Stimulated activated CD4-positive, alpha-beta T cell treated with anti-CD3 and anti-CD28 coated beads, TNF-alpha, amount 100 ng/mL, for 48 hours (primary cell): ENCODE data around the gene PRC1.
A peak's percentile ranks its signal among the peaks of the same experiment; 100 is the strongest.
"Not testable (repeated sequence)": the region's sequence is repeated elsewhere in the genome, so short reads cannot be mapped to it uniquely, and the experiment has no call there.

Source experiments
- DNase-seq, 3 donors: peaks; one replicate each; pipeline ENCODE4 v3.0.0-alpha.2; 2020; ENCODE audit warnings: low read depth in 3 of 3

PRC1 gene, protein sequence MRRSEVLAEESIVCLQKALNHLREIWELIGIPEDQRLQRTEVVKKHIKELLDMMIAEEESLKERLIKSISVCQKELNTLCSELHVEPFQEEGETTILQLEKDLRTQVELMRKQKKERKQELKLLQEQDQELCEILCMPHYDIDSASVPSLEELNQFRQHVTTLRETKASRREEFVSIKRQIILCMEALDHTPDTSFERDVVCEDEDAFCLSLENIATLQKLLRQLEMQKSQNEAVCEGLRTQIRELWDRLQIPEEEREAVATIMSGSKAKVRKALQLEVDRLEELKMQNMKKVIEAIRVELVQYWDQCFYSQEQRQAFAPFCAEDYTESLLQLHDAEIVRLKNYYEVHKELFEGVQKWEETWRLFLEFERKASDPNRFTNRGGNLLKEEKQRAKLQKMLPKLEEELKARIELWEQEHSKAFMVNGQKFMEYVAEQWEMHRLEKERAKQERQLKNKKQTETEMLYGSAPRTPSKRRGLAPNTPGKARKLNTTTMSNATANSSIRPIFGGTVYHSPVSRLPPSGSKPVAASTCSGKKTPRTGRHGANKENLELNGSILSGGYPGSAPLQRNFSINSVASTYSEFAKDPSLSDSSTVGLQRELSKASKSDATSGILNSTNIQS

DNA sequence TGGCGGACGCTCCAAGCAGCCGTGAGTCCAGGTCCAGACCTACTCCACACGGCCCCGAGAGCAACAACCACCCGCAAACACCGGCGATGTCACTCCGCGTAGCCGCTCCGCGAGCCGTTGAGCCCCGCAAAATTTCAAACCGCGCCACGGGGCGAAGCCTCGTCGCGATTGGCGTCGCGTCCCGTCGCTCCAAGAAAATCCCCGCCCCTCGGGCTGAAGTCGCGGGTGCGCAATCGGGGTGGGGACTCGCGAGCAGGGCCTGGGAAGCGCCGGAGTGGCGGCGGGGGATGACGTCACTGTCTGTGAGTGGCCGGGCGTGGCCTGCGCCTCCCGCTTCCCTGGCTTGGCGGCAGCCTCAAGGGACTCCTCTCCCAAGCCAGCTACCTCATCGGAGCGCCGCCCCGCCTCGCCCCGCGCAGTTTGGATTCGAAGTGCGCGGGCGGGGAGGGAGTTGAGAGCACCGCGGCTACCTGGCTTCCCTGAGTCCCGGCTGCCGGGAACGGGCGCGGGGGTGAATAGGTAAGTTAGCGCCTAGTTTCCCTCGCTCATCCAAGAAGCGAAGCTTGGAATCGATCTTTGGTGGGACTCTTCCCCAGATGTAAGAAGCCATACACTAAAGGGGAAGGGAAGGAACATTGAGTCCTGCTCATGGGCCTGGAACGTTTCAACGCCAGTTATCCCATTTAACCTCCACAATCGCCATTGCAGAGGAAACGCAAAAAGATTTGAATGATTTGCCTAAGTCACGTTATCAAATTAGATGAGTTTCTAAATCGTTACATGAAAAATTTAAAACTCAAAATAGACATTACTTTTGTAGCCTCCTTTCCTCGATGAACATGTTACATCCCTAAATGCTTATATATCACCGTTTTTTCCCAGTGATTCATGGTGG is at the start of gene PRC1:
PRC1 (minus strand) TSS at position 119 of the 895 bp plus-strand sequence; CDS start at position 1, 118 bp downstream.
- peak; percentile 97 to 98 (median 97) for DNase-seq

DNA sequence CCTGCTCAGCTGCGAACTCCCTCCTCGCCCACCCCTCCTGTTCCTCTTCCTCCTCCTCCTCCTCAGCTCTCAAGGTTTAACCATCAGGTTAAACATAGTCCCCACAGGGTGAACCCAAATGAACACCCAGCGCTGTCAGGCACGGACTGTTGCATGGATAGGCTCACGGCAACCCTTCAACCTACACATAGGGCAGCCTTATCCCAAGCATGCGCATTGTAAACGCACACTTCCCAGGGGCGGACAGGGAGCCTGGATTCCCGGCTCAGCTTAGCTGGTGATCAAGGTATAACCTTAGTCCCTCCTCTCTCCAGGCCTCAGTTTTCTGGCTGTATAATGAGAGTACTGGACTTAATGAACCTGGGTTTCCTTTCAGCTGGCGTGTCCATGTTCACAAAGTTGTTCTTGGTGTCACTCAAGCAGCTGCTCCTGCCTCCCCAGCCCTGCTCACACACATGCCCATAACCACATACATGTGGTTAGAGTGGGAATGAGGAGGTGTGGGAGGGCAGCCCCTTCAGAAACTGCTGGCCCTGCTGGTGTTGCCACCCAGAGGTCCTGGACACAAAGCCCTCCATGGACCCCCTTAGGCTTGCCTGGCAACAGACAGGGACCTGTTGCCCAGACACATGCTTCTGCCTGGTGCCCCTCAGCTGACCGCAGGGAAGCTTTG is 49.0 kb upstream of the PRC1 start:
- DNase-seq = no peak

DNA sequence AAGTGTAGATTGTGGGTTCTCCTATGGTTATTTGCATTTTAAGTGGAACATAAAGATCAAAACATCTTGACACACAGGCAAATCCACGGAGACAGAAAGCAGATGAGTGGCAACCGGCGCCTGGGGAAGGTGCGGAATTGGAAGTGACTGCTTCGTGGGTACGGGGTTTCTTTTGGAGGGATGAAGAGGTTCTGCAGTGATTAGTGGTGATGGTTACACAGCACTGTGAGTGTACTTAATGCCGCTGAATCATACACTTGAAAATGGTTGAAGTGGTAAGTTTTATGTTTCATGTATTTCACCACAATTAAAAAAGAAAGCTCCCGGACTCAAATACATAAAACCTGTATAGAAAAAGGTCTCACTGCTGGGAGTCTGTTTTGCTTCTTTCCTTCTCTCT is 46.5 kb upstream of the PRC1 start:
- DNase-seq = no peak

DNA sequence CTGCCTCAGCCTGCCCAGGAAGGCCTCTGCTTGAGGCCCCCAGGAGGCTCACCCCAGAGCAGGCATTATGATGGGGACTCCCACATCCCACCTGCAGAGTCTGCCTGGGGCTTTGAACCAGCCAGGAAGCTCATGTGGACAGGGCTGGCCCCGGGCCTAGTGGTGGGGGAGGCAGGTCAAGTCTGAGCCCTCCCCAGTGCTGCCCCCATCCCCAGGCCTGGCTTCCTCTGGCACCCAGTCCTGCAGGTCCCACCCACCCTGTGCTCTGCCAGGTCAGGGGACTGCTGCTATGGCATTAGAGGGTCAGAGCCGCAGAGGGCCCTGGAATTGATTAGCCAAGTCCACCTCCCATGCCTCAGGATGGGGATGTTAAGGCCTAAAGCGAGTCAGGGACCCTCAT is 45.7 kb upstream of the PRC1 start:
- DNase-seq = no peak

DNA sequence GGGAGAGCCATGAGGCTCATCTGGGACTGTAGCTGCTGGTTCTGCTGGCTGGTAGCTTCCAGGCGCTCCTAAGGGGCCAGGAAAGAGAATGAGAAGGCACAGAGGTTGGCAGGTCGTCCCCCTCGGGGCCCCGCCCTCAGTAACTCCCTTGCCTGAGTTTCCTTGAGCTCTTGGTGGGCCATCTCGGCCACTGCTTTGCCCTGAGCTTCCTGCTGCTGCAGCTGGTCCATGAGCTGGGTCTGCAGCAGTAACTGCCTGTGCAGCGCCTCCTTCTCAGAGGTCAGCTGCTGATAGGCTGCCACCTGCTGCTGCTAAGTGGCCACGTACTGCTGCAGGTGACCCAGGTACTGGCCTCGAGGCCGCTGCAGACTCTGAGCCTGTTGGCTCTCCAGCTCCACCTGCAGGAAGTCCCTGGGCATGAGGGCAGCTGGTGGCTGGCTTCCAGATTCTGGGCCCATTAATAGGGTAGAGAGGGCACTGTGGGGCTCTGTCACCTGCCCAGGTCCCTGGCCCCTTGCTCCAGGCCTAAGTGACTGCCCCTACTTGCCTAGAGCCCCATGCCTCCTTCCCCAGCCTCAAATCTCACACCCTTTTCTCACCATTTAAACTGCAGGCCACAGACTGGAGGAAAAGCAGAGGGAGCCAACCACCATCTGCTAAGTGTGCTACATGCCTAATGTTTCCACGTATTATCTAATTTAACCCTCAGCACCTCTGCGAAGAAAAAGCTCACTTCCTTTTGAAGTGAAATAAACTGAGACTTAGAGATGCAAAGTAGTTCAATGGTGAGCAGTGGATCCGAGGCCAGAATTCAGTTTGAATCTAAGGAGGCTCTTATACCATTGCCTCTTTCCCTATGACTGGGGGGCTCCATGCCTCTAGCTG is 38.8 kb upstream of the PRC1 start:
- peak; percentile 24 to 51 (median 26) for DNase-seq

DNA sequence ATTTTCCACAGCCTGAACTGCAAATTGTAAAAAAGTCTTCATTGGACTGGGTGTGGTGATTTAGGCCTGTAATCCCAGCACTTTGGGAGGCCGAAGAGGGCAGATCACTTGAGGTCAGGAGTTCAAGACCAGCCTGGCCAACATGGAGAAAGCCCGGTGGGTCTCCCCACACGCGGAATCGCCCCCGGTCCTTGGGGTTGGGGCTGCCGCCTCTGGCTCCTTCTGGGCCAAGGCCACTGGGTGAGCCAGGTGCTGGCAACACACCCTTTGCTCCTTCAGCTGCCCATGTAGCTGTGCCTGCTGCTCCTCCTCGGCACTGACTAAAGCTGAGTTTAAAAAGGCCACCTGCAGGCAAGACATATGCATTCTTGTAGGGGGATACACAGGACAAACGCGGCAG is 37.5 kb upstream of the PRC1 start:
- no peak for DNase-seq

DNA sequence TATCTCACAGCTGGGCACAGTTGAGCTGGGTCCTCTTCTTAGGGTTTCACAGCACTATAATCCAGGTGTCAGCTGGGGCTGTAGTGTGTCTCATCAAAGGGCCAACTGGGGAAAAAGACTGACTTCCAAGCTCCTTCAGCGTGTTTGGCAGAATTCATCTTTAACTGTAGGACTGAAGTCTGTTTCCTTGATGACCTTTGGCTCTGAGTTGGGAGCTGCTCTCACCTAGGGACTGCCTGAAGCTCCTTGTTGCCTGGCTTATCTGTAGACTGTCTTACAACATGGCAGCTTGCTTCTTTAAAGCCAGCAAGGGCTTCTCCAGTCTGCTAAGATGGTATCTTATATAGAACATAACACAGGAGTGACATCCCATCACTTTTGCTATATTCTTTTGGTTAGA is 33.3 kb upstream of the PRC1 start:
- DNase-seq = no peak

DNA sequence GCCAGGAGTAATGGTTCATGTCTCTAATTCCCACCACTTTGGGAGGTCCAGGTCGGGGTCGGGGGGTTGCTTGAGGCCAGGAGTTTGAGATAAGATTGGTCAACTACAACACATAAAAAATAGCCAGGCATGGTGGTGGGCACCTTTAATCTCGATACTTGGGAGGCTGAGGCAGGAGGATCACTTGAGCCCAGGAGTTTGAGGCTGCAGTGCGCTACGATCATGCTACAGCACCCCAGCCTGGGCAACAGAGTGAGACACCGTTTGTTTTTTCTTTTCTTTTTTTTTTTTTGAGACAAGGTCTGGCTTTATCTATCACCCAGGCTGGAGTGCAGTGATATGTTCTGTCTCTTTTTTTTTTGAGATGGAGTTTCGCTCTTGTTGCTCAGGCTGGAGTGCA is 29.4 kb upstream of the PRC1 start:
- DNase-seq = no peak

DNA sequence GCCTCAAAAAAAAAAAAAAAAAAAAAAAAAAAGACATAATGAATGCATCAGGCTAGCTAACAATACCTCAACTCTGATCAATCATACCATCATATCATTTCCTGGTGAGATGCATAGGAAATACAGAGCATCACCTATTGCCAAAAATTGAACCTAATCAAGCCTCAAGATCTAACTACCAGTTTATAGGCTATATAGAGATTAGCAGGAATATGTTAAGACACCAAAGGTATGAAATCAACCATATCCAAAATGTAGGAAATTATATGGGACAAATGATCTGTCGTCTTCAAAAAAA is 28.4 kb upstream of the PRC1 start:
- no peak for DNase-seq

DNA sequence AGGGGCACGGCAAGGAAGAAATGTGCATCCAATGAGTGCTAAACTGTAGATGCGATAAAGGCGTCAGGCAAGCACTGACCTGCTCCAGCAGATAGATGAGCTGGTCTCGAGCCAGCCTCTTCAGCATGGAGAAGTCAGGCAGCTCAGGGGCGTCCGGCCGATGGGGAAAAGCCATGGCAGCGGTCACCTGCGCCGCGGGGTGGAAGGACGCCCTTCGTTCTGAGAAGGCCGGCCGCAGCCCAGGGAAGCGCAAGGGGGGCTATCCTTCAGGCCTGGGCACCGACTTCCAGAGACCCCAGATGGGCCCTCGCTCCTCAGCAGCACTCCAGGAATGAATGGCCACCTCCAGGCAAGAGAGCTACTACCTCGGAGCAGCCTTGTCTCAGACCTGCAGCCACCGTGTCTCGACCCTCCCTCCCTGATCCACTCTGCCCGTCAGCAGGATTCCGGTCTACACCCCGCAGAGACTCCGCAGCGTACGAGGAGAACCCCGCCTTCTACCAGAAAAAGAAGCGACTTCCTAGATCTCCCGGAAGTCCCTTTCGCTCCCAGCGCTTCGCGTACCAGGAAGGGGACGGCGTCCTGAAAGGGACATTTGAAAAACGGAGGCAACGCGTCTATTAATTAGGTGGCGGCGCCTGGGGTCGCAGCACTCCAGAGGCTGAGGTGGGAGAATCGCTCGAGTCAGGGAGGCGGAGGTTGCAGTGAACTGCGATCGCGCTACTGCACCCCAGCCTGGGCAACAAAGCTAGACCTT is 27.9 kb upstream of the PRC1 start, which contains the start of gene VPS33B:
VPS33B (minus strand) TSS at position 520 of the 757 bp plus-strand sequence; CDS start at position 175, 345 bp downstream.
- DNase-seq = peak; percentile 62 to 69 (median 66)

DNA sequence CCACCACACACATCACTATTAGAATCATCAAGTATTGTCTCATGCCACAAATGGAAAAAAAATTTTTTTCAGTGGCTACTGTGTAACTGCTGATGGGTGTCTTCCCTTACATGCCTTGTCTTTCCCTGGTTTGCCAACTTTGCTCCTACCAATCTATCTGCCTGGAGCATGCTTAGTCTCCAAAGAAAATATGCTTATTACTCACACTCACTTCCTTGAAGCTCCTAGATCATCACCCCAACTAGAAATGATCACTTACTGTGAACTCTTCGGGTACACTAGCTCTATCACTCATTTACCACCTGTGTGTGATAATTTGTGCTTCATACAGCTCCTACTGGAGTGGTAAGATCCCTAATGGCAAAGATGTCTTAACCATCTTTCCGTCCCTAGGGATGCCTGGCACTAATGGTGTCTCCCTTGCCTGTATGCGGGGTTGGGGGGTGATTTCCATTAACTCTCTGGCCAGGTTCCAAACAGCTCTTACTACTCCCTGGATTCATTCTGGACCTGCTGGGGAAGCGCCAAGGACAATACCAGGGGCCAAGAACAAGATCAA is 27.3 kb upstream of the PRC1 start:
- DNase-seq = no peak

DNA sequence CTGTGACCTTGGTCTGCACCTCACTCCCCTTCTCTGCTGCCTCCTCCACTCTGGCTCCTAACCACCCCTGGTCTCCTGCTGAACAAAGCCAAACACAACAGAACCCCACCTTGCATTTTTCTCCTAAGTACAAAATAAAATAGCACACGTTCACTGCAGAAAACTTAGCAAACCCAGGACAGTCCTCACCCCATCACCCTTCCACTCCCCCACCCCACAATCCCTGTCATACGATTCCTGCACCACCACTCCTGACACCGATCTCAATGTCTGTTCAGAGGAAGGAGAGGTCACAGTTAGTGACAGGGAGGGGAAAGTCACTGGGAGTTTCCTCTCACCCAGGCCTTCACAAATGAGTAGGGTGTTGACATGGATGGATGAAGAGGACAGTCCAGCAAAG is 23.8 kb upstream of the PRC1 start:
- no peak for DNase-seq

DNA sequence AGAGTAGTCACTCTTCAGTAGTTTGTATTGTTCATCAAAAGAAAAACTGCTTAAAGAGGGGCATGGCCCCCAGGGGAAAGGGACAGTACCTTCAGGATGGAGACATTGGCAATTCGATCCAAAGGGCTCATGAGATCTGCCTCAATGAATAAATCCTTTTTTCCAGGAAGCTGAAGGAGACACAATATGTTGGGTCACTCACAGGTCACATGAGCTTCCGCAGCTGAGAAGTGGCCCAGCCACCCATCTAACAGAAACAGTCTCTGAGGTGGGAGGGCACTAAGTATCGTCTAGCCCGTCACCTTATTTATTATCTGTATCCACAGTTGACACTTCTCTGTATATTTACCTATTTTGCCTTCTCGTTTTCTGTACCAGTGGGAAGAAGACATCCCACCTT is 23.4 kb upstream of the PRC1 start:
- DNase-seq = no peak

DNA sequence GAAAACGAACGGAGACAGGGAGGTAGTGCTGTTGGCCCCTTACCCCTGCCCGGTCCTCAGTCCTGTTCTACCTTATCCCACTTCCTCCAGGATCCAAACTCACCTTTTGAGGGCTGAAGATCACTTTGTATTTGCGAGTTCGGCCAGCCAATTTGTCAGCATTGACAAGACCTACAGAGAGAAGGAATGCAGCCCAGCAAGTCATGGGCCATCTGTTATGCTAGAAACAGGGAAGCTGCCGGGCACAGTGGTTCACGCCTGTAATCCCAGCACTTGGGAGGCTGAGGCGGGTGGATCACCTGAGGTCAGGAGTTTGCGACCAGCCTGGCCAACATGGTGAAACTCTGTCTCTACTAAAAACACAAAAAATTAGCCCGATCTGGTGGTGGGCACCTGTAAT is 19.4 kb upstream of the PRC1 start:
- DNase-seq = not testable (repeated sequence)

DNA sequence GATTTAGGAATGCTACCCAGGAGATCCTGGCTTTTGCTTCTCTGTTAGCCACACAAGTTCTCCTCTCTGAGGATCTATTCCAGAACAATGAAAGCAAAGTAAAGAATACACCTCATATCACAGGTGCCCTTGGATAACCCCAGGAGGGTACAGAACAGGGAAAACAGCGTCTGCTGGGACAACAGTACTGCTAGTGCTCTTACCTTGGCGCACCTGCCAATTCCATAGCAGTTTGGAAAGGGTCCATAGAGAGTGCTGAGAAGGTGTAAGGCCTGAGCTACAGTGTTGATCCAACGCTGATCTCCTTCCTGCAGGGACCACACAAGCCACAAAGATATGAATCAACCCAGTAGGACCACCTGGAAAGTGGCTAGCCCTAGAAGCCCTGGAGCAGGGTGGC is 12.9 kb upstream of the PRC1 start:
- DNase-seq = no peak

DNA sequence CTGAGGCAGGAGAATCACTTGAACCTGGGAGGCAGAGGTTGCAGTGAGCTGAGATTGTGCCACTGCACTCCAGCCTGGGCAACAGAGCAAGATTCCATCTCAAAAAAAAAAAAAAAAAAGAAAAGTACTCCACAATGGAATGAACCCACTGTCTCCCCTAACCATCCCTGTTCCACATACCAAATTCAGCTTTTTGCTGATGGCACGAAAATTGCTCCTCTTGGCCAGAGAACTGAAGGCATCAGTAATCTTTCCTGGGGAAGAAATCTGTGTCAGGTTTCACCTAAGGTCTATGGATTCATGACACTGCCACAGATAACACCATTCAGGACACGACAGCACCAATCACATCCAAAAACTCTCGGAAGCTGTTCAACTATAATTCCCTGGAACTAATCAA is 6.9 kb upstream of the PRC1 start:
- no peak for DNase-seq

DNA sequence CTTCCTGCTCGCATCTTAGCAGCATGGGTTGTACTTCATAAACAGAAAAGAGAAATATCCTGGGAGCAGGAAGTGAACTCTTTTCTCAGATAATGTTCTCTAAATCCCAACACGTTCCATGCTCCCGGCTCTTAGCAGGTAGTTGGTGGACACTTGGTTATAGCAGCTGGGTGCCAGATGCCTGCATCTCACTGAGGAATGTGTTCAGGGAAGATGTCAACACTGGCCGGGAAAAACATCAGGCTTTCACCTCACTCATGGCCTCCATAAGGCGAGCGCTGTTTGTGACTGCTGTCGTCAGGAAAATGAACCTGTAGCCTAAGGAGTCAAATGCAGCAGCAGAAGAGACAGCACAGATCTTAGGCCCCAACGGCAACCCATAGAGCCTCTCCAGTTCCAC is 4.4 kb upstream of the PRC1 start:
- DNase-seq = no peak

DNA sequence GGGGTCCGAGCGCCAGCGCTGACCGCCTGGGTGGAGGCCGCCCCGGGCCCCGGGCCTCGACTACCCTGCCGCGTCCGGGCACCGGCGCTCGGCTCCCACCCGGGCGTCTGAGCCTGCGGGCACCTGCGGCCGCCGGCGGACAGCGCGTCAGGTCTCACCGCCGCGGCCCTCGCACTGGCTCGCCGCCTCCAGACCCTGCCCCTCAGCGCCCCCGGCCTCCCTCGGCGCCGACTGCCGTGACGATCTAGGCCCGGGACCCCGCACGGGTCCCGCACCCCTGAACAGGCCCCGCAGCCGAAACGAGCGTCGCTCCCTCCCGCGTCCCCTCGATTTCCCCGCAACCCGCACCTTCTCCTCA is 297 bp downstream of the PRC1 start:
- no peak for DNase-seq

DNA sequence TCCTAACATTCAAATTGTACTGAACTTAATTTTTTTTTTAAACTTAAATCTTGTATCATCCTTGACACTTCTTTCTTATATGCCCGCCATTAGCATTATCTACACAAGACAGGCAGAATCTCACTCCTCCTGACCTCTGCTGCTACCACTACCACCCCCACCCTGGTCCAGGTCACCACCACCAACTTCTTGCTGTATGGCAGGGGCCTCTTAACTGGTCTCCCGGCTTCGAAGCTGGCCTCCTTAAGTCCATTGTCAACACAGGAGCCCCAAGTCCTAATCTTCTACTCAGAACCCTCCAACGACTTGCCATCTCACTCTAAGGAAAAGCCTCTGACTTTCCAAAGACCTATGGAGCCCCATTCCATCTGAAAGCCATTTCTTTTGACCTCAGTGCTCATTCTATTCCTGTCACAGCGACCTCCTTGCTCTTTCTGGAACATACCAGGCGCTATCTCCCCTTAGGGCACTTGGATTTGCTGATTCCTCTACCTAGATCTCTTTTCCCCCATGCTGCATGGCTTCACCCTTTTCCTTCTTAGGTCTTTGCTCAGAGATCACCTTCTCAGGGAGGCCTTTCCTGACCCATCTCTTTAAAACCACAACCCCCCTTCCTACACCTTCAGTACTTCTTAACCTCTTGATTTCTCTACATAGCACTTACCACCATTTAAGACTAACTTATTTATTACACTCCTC is 2.6 kb downstream of the PRC1 start:
- DNase-seq = no peak
